Heart right ventricle (tissue), 16 donors: Measurements from ENCODE around the gene LHFPL4. TPM values are rescaled to one million over a fixed set of nuclear protein-coding genes. Genes with fewer than 3 reads are reported as not detected.
"Not testable (repeated sequence)": the region's sequence is repeated elsewhere in the genome, so short reads cannot be mapped to it uniquely, and the experiment has no call there.

Experiments
- ATAC-seq, 8 donors: fragments of 200-7000 bp; cut with Tn5 transposase; one replicate each; pipeline ENCODE4 v1.9.1; 2020; ENCODE audit warnings: mild to moderate bottlenecking in 8 of 8, moderate library complexity in 8 of 8, moderate number of reproducible peaks in 1 of 8
- DNase-seq, 2 donors: peaks; one replicate each; pipeline ENCODE4 v3.0.0-alpha.2; 2020
- H3K27ac ChIP-seq, 10 donors: fragments of 200-600 bp; sonication (generic) in 2 of 10; one replicate each; pipeline versions ENCODE4 v1.5.0 to v1.8.0; 2020 to 2022; ENCODE audit warnings: mild to moderate bottlenecking in 3 of 10
- H3K27me3 ChIP-seq, 7 donors: fragments of 200-600 bp; one replicate each; pipeline ENCODE4 v1.8.0; 2021 to 2022; ENCODE audit warnings: mild to moderate bottlenecking in 2 of 7
- H3K36me3 ChIP-seq, 9 donors: fragments of 200-600 bp; sonication (generic) in 1 of 9; one replicate each; pipeline versions ENCODE4 v1.5.0 to v1.8.0; 2020 to 2022; ENCODE audit warnings: mild to moderate bottlenecking in 2 of 9
- H3K4me1 ChIP-seq, 9 donors: fragments of 200-600 bp; sonication (generic) in 1 of 9; one replicate each; pipeline versions ENCODE4 v1.5.0 to v1.8.0; 2020 to 2022; ENCODE audit warnings: mild to moderate bottlenecking in 4 of 9
- H3K4me3 ChIP-seq, 10 donors: fragments of 200-600 bp; sonication (generic) in 2 of 10; one replicate each; pipeline versions ENCODE4 v1.5.0 to v1.8.0; 2020 to 2022; ENCODE audit warnings: mild to moderate bottlenecking in 7 of 10, moderate library complexity in 2 of 10
- H3K9me3 ChIP-seq, 11 donors: fragments of 200-600 bp in 10 of 11; sonication (generic) in 2 of 11; one replicate each; pipeline versions ENCODE4 v1.5.0 to v1.8.0; 2013 to 2022; ENCODE audit warnings: mild to moderate bottlenecking in 2 of 11, control low read depth in 1 of 11, moderate library complexity in 1 of 11
- WGBS, 2 donors: extraction: QIAGEN DNeasy Blood & Tissue Kit; methylation state at CpG; one replicate each; pipeline ENCODE4 v1.1.7; 2013; ENCODE audit warnings: inconsistent platforms in 1 of 2; 5-methylcytosine and 5-hydroxymethylcytosine counted together
- intact Hi-C, 10 donors: fragments of 100-400 bp; cut with DNase I; formaldehyde crosslinking; loops; one replicate each; pipeline versions ENCODE4 v1.11.1 to v1.14.2; 2022
- polyA plus RNA-seq, 2 donors: library from polyadenylated mRNA; stranded (reverse); fragments of 200-250 nt; gene quantifications; one replicate each; pipeline ENCODE4 v1.2.3, GENCODE V29; 2013
- total RNA-seq, 10 donors: library from RNA; stranded (reverse); fragmentation: NEBNext Ultra II Directional in 3 of 10; extraction: Animal tissue kit (Norgen Biotek cat#: 25700) in 3 of 10; gene quantifications; one replicate each; pipeline versions ENCODE4 v1.2.1 to v1.2.4, GENCODE V29; 2021 to 2023
- TF ChIP-seq, protein P1 (sequence below), 9 donors: fragments of 200-600 bp; sonication (generic) in 2 of 9; IDR thresholded peaks; one replicate each; pipeline versions ENCODE4 v1.5.0 to v1.8.0; 2021 to 2022; ENCODE audit warnings: antibody characterized with exemption in 9 of 9, mild to moderate bottlenecking in 5 of 9, moderate library complexity in 1 of 9
- donor health status: Arrhythmogenic right ventricular cardiomyopathy.
- donor health status: ischemic (EF 13 %, LVEDD 7.1; RV severe dilation, severe dysfunction).
- donor health status: healthy with polysubstance abuse.
- donor health status: DM: no; HTN: yes; CAD: no.
- donor health status: DM: no; HTN: no; CAD: no.
- donor health status: ischemic (EF 25% LVEDD 6.9; RV normal size, moderate dysfunction).
- donor health status: ischemic (EF 25% LVEDD 5.7; RV mildly dilated, moderate dysfunction).
- donor health status: healthy.
- donor health status: DM: yes; HTN: yes; CAD: no.
- donor health status: Ischemic cardiomyopathy.
- donor health status: ischemic (EF 35%, LVEDD 5.7; RV mildly dilated, moderate dysfunction).
- donor health status: nonischemic (EF 11% LVEDD 7.7; RV severe dilation, severe dysfunction).
- donor health status: DM: yes; HTN: yes; CAD: no.
- donor health status: PGD.
- donor health status: ischemic (EF 29% LVEDD 5.4; RV normal size, mild dysfunction).
- donor health status: nonischemic (EF 23%, LVEDD 6.1; RV moderate dilation, normal function).

Gene LHFPL4
- total and polyA plus RNA-seq, 12 donors, result not detected

GRCh38 chr3:9598783-9599387, 45.3 kb upstream of the LHFPL4 start:
- Histone ChIP-seq H3K4me3 (no peak overlapping the region), H3K27me3 (peaks cover 0 to 28% (median 15%) of the 10 kb centered on the region in 7 donors), H3K9me3 (peaks cover 0 to 41% (median 0%) of the 10 kb centered on the region in 11 donors), H3K36me3 (no peaks in the 10 kb centered on the region), H3K27ac (no peak overlapping the region), H3K4me1 (peaks cover 0 to 8% (median 0%) of the 10 kb centered on the region in 9 donors)
- WGBS, 2 donors, result 84 to 91% methylated on average over 7 of the region's 7 CpGs
- TF ChIP-seq, protein P1, sequence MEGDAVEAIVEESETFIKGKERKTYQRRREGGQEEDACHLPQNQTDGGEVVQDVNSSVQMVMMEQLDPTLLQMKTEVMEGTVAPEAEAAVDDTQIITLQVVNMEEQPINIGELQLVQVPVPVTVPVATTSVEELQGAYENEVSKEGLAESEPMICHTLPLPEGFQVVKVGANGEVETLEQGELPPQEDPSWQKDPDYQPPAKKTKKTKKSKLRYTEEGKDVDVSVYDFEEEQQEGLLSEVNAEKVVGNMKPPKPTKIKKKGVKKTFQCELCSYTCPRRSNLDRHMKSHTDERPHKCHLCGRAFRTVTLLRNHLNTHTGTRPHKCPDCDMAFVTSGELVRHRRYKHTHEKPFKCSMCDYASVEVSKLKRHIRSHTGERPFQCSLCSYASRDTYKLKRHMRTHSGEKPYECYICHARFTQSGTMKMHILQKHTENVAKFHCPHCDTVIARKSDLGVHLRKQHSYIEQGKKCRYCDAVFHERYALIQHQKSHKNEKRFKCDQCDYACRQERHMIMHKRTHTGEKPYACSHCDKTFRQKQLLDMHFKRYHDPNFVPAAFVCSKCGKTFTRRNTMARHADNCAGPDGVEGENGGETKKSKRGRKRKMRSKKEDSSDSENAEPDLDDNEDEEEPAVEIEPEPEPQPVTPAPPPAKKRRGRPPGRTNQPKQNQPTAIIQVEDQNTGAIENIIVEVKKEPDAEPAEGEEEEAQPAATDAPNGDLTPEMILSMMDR (IDR thresholded peaks at IDR 0.05), result no peak
- no peak for DNase-seq
- intact Hi-C loops, result no loop called here
- ATAC-seq, result no peak

GRCh38 chr3:9595877-9596276, 42.3 kb upstream of the LHFPL4 start:
- H3K9me3 ChIP-seq, result peaks cover 0 to 41% (median 0%) of the 10 kb centered on the region in 11 donors
- no peak overlapping the region for H3K27ac ChIP-seq
- no peak overlapping the region for H3K4me3 ChIP-seq
- TF ChIP-seq, protein P1 (IDR thresholded peaks at IDR 0.05), result no peak
- ATAC-seq, result no peak
- H3K27me3 ChIP-seq, result peaks cover 0 to 17% (median 5%) of the 10 kb centered on the region in 7 donors
- DNase-seq, result no peak
- peaks cover 0 to 7% (median 0%) of the 10 kb centered on the region in 9 donors for H3K4me1 ChIP-seq
- no peaks in the 10 kb centered on the region for H3K36me3 ChIP-seq
- intact Hi-C loops, result no loop called here

DNA sequence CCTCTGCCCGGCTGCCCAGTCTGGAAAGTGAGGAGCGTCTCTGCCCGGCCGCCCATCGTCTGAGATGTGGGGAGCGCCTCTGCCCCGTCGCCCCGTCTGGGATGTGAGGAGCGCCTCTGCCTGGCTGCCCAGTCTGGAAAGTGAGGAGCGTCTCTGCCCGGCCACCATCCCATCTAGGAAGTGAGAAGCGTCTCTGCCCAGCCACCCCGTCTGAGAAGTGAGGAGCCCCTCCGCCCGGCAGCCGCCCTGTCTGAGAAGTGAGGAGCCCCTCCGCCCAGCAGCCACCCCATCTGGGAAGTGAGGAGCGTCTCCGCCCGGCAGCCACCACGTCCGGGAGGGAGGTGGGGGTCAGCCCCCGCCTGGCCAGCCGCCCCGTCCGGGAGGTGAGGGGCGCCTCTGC, 38.2 kb upstream of the LHFPL4 start:
- H3K36me3 ChIP-seq, H3K27me3 ChIP-seq, H3K4me1 ChIP-seq, H3K4me3 ChIP-seq, ATAC-seq, intact Hi-C loops, H3K27ac ChIP-seq, DNase-seq: not testable (repeated sequence)
- peaks cover 0 to 20% (median 0%) of the 10 kb centered on the region in 11 donors for H3K9me3 ChIP-seq
- 90 to 96% methylated on average over 26 to 27 of the region's 28 CpGs for WGBS, 2 donors

GRCh38 chr3:9590282-9590791, 36.7 kb upstream of the LHFPL4 start:
- Histone ChIP-seq H3K27ac (no peak overlapping the region), H3K9me3 (peaks cover 0 to 6% (median 0%) of the 10 kb centered on the region in 11 donors), H3K4me3 (no peak overlapping the region), H3K36me3 (no peaks in the 10 kb centered on the region), H3K27me3 (peaks cover 0 to 3% (median 0%) of the 10 kb centered on the region in 7 donors), H3K4me1 (no peaks in the 10 kb centered on the region)
- intact Hi-C loops, result no loop called here
- WGBS, 2 donors, result 60 to 68% methylated on average over 8 of the region's 8 CpGs
- DNase-seq (no peak), ATAC-seq (no peak)
- TF ChIP-seq, protein P1 (IDR thresholded peaks at IDR 0.05), result no peak

GRCh38 chr3:9583792-9584191, 30.2 kb upstream of the LHFPL4 start:
- 67 to 88% methylated on average over 1 of the region's 1 CpG for WGBS, 2 donors

More at GRCh38 chr3:9583792-9584191, 30.2 kb upstream of the LHFPL4 start:
- Histone ChIP-seq H3K9me3 (peaks cover 0 to 21% (median 7%) of the 10 kb centered on the region in 11 donors), H3K27me3 (no peaks in the 10 kb centered on the region), H3K27ac (no peak overlapping the region), H3K4me3 (no peak overlapping the region), H3K36me3 (no peaks in the 10 kb centered on the region), H3K4me1 (no peaks in the 10 kb centered on the region)
- ATAC-seq, result no peak
- TF ChIP-seq, protein P1 (IDR thresholded peaks at IDR 0.05), result no peak
- intact Hi-C loops, result no loop called here
- no peak for DNase-seq
